WERI-Rb-1 (cell line): ENCODE results near the gene PEX19.

Experiments
- DNase-seq: peaks from one replicate; pipeline ENCODE4 v3.0.0-alpha.2; 2020
- H3K27ac ChIP-seq: fragments of 250-450 bp; sonication (Bioruptor Pico); 2 replicates; pipeline ENCODE4 v1.5.1; 2020; ENCODE audit warnings: mild to moderate bottlenecking, moderate library complexity
- H3K27me3 ChIP-seq: fragments of 250-450 bp; sonication (Bioruptor Pico); 2 replicates; pipeline ENCODE4 v1.5.1; 2021; ENCODE audit warnings: mild to moderate bottlenecking, low read depth, moderate library complexity; ENCODE audit not compliant: insufficient read depth, severe bottlenecking
- H3K36me3 ChIP-seq: fragments of 250-450 bp; sonication (Bioruptor Pico); 2 replicates; pipeline ENCODE4 v1.5.1; 2020; ENCODE audit warnings: mild to moderate bottlenecking, moderate library complexity
- H3K4me3 ChIP-seq: 2 replicates; pipeline ENCODE4 v1.5.1; 2011; ENCODE audit warnings: low read depth, mild to moderate bottlenecking, control low read depth, low read length
- H3K9me3 ChIP-seq: fragments of 250-450 bp; sonication (Bioruptor Pico); 2 replicates; pipeline ENCODE4 v1.5.1; 2021; ENCODE audit warnings: mild to moderate bottlenecking, moderate library complexity; ENCODE audit not compliant: severe bottlenecking
- CTCF ChIP-seq: IDR thresholded peaks from 2 replicates; pipeline ENCODE4 v1.5.1; 2011; ENCODE audit warnings: low read depth, mild to moderate bottlenecking, control low read depth, inconsistent platforms, low read length

Gene PEX19

GRCh38 chr1:160238408-160238807 lies 46.5 kb downstream of the PEX19 start:
- no peak for TF ChIP-seq CTCF
- no peak for DNase-seq
- no peak overlapping the region for H3K27ac ChIP-seq
- H3K4me3 ChIP-seq: no peak overlapping the region
- no peaks in the 10 kb centered on the region for H3K27me3 ChIP-seq
- peaks cover 89% of the 10 kb centered on the region for H3K36me3 ChIP-seq
- no peaks in the 10 kb centered on the region for H3K9me3 ChIP-seq

- peaks cover 91% of the 10 kb centered on the region for H3K36me3 ChIP-seq
- no peak overlapping the region for H3K27ac ChIP-seq
- TF ChIP-seq CTCF: no peak
These were observed 47.4 kb downstream of the PEX19 start for GRCh38 chr1:160237558-160237957.

GRCh38 chr1:160236806-160237205 lies 48.1 kb downstream of the PEX19 start:
- no peak for TF ChIP-seq CTCF
- Histone ChIP-seq H3K36me3 (peaks cover 94% of the 10 kb centered on the region), H3K4me3 (no peak overlapping the region), H3K27me3 (no peaks in the 10 kb centered on the region), H3K27ac (no peak overlapping the region), H3K9me3 (no peaks in the 10 kb centered on the region)
- no peak for DNase-seq

More at GRCh38 chr1:160237558-160237957, 47.4 kb downstream of the PEX19 start:
- no peak overlapping the region for H3K4me3 ChIP-seq
- no peaks in the 10 kb centered on the region for H3K27me3 ChIP-seq
- H3K9me3 ChIP-seq: no peaks in the 10 kb centered on the region
- DNase-seq: no peak

- no peak overlapping the region for H3K27ac ChIP-seq
- H3K27me3 ChIP-seq: no peaks in the 10 kb centered on the region
- no peak for TF ChIP-seq CTCF
- H3K9me3 ChIP-seq: no peaks in the 10 kb centered on the region
- H3K4me3 ChIP-seq: no peak overlapping the region
- peaks cover 98% of the 10 kb centered on the region for H3K36me3 ChIP-seq
- DNase-seq: no peak
These were observed 52.0 kb downstream of the PEX19 start for GRCh38 chr1:160232911-160233310.

- Histone ChIP-seq H3K9me3 (no peaks in the 10 kb centered on the region), H3K27ac (no peak overlapping the region), H3K36me3 (peaks cover 99% of the 10 kb centered on the region), H3K4me3 (no peak overlapping the region), H3K27me3 (no peaks in the 10 kb centered on the region)
- TF ChIP-seq CTCF: no peak
- no peak for DNase-seq
These were observed 56.5 kb downstream of the PEX19 start for GRCh38 chr1:160228431-160228830.

- H3K27ac ChIP-seq: no peak overlapping the region
- H3K9me3 ChIP-seq: no peaks in the 10 kb centered on the region
- DNase-seq: no peak
- H3K27me3 ChIP-seq: no peaks in the 10 kb centered on the region
- peaks cover 99% of the 10 kb centered on the region for H3K36me3 ChIP-seq
- H3K4me3 ChIP-seq: no peak overlapping the region
- TF ChIP-seq CTCF: no peak
These were observed 57.4 kb downstream of the PEX19 start for GRCh38 chr1:160227561-160227960.
